DOHH2 (cell line): ENCODE measurements around the gene C1orf35.

Experiments
- EZH2phosphoT487 ChIP-seq: fragments of 200-600 bp; sonication (generic); IDR thresholded peaks from 2 replicates; pipeline ENCODE4 v1.6.1; 2017; ENCODE audit warnings: borderline replicate concordance, mild to moderate bottlenecking, antibody characterized with exemption, low read length, moderate library complexity, mixed read lengths
- TF ChIP-seq, protein P1 (sequence below): fragments of 200-600 bp; sonication (generic); IDR thresholded peaks from one replicate; pipeline ENCODE4 v1.5.1; 2014; ENCODE audit warnings: antibody characterized with exemption, mild to moderate bottlenecking, low read depth, low read length; ENCODE audit not compliant: poor library complexity, severe bottlenecking

- TF ChIP-seq, protein P1, sequence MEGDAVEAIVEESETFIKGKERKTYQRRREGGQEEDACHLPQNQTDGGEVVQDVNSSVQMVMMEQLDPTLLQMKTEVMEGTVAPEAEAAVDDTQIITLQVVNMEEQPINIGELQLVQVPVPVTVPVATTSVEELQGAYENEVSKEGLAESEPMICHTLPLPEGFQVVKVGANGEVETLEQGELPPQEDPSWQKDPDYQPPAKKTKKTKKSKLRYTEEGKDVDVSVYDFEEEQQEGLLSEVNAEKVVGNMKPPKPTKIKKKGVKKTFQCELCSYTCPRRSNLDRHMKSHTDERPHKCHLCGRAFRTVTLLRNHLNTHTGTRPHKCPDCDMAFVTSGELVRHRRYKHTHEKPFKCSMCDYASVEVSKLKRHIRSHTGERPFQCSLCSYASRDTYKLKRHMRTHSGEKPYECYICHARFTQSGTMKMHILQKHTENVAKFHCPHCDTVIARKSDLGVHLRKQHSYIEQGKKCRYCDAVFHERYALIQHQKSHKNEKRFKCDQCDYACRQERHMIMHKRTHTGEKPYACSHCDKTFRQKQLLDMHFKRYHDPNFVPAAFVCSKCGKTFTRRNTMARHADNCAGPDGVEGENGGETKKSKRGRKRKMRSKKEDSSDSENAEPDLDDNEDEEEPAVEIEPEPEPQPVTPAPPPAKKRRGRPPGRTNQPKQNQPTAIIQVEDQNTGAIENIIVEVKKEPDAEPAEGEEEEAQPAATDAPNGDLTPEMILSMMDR = no peak
- TF ChIP-seq EZH2phosphoT487 = no peak
Observed at GRCh38 chr1:228074954-228075730, 28.0 kb downstream of the C1orf35 start.
